ENCODE results near the gene SLC2A9. TPM values are rescaled to one million over a fixed set of nuclear protein-coding genes. Genes with fewer than 3 reads are reported as not detected.

The SLC2A9 gene
- total and polyA plus RNA-seq, 2 donors (not counting 1 experiment from before 2014, with no cell fraction given) = 2.3 to 3.9 TPM

GRCh38 chr4:10029403-10029802 lies 8.1 kb upstream of the SLC2A9 start:
- TF ChIP-seq EZH2 (IDR thresholded peaks at IDR 0.05; ENCODE audit: low read length, missing control alignments) = no peak
- no peak for TF ChIP-seq CTCF (conservative IDR thresholded peaks at IDR 0.05 in 1 of 2, IDR thresholded peaks at IDR 0.05 in 1 of 2; ENCODE audit: low read depth in 1 of 2, low read length in 2 of 2)
- Histone ChIP-seq H3K4me2 (ENCODE audit: extremely low read depth, insufficient read depth, low read length) (no peak overlapping the region), H3K9ac (ENCODE audit: insufficient read depth, low read length) (no peak overlapping the region), H3K27me3 (ENCODE audit: control insufficient read depth, insufficient read depth, low read length) (no peaks in the 10 kb centered on the region), H3K36me3 (ENCODE audit: control insufficient read depth, insufficient read depth, low read length) (no peaks in the 10 kb centered on the region), H2AFZ (ENCODE audit: low read length) (no peak overlapping the region), H3K79me2 (ENCODE audit: control insufficient read depth, insufficient read depth, low read length) (no peaks in the 10 kb centered on the region), H3K9me3 (ENCODE audit: control insufficient read depth, insufficient read depth, low read depth, low read length) (no peaks in the 10 kb centered on the region), H3K27ac (ENCODE audit: insufficient read depth, low read length) (no peak overlapping the region), H4K20me1 (ENCODE audit: control insufficient read depth, extremely low read depth, insufficient read depth, low read length) (no peaks in the 10 kb centered on the region), H3K4me1 (ENCODE audit: control insufficient read depth, extremely low read depth, insufficient read depth, low read length) (peaks cover 18% of the 10 kb centered on the region), H3K4me3 (replicated peaks in 1 of 4; ENCODE audit: control extremely low read depth in 1 of 4, insufficient read depth in 1 of 4, low read depth in 3 of 4, low read length in 4 of 4) (no peak overlapping the region)
- DNase-seq (ENCODE audit: low read depth in 2 of 2) = no peak

GRCh38 chr4:10028910-10029309 lies 7.6 kb upstream of the SLC2A9 start:
- no peak overlapping the region for H3K4me2 ChIP-seq (ENCODE audit: extremely low read depth, insufficient read depth, low read length)
- H4K20me1 ChIP-seq (ENCODE audit: control insufficient read depth, extremely low read depth, insufficient read depth, low read length) = no peaks in the 10 kb centered on the region
- H3K9me3 ChIP-seq (ENCODE audit: control insufficient read depth, insufficient read depth, low read depth, low read length) = no peaks in the 10 kb centered on the region
- H3K27ac ChIP-seq (ENCODE audit: insufficient read depth, low read length) = no peak overlapping the region
- no peak for DNase-seq (ENCODE audit: low read depth in 2 of 2)
- no peaks in the 10 kb centered on the region for H3K27me3 ChIP-seq (ENCODE audit: control insufficient read depth, insufficient read depth, low read length)
- H3K36me3 ChIP-seq (ENCODE audit: control insufficient read depth, insufficient read depth, low read length) = no peaks in the 10 kb centered on the region
- H3K4me1 ChIP-seq (ENCODE audit: control insufficient read depth, extremely low read depth, insufficient read depth, low read length) = peaks cover 16% of the 10 kb centered on the region
- no peak overlapping the region for H3K9ac ChIP-seq (ENCODE audit: insufficient read depth, low read length)
- no peak overlapping the region for H3K4me3 ChIP-seq (replicated peaks in 1 of 4; ENCODE audit: control extremely low read depth in 1 of 4, insufficient read depth in 1 of 4, low read depth in 3 of 4, low read length in 4 of 4)
- TF ChIP-seq EZH2 (IDR thresholded peaks at IDR 0.05; ENCODE audit: low read length, missing control alignments) (no peak), CTCF (conservative IDR thresholded peaks at IDR 0.05 in 1 of 2, IDR thresholded peaks at IDR 0.05 in 1 of 2; ENCODE audit: low read depth in 1 of 2, low read length in 2 of 2) (no peak)
- no peaks in the 10 kb centered on the region for H3K79me2 ChIP-seq (ENCODE audit: control insufficient read depth, insufficient read depth, low read length)
- no peak overlapping the region for H2AFZ ChIP-seq (ENCODE audit: low read length)

GRCh38 chr4:10026485-10026884 lies 5.2 kb upstream of the SLC2A9 start:
- Histone ChIP-seq H3K4me1 (ENCODE audit: control insufficient read depth, extremely low read depth, insufficient read depth, low read length) (peaks cover 5% of the 10 kb centered on the region), H3K9ac (ENCODE audit: insufficient read depth, low read length) (no peak overlapping the region), H3K9me3 (ENCODE audit: control insufficient read depth, insufficient read depth, low read depth, low read length) (no peaks in the 10 kb centered on the region), H3K36me3 (ENCODE audit: control insufficient read depth, insufficient read depth, low read length) (no peaks in the 10 kb centered on the region), H3K79me2 (ENCODE audit: control insufficient read depth, insufficient read depth, low read length) (no peaks in the 10 kb centered on the region), H3K27ac (ENCODE audit: insufficient read depth, low read length) (no peak overlapping the region), H3K4me3 (replicated peaks in 1 of 4; ENCODE audit: control extremely low read depth in 1 of 4, insufficient read depth in 1 of 4, low read depth in 3 of 4, low read length in 4 of 4) (no peak overlapping the region), H3K4me2 (ENCODE audit: extremely low read depth, insufficient read depth, low read length) (no peak overlapping the region), H3K27me3 (ENCODE audit: control insufficient read depth, insufficient read depth, low read length) (no peaks in the 10 kb centered on the region), H4K20me1 (ENCODE audit: control insufficient read depth, extremely low read depth, insufficient read depth, low read length) (no peaks in the 10 kb centered on the region), H2AFZ (ENCODE audit: low read length) (no peak overlapping the region)
- no peak for DNase-seq (ENCODE audit: low read depth in 2 of 2)
- TF ChIP-seq CTCF (conservative IDR thresholded peaks at IDR 0.05 in 1 of 2, IDR thresholded peaks at IDR 0.05 in 1 of 2; ENCODE audit: low read depth in 1 of 2, low read length in 2 of 2) = no peak
- no peak for TF ChIP-seq EZH2 (IDR thresholded peaks at IDR 0.05; ENCODE audit: low read length, missing control alignments)
